Effector memory CD8-positive, alpha-beta T cell (primary cell): ENCODE results near the gene B4GALT7.
"Not testable (repeated sequence)": the region's sequence is repeated elsewhere in the genome, so short reads cannot be mapped to it uniquely, and the experiment has no call there.

Experiments used
- ATAC-seq: fragments of 150-1000 bp; cut with Tn5 transposase; replicated peaks from 2 replicates; pipeline ENCODE4 v1.10.0; 2021; ENCODE audit warnings: mild to moderate bottlenecking, moderate library complexity
- DNase-seq, 3 experiments: peaks; one replicate each; pipeline ENCODE4 v3.0.0; 2021
- H3K27ac Mint-ChIP-seq, 2 donors: one replicate each; pipeline ENCODE4 v1.8.0; 2022; ENCODE audit warnings: mild to moderate bottlenecking in 2 of 2, mixed read lengths in 2 of 2, moderate library complexity in 2 of 2
- H3K27me3 Mint-ChIP-seq, 2 donors: one replicate each; pipeline ENCODE4 v1.8.0; 2022; ENCODE audit warnings: mixed read lengths in 2 of 2
- H3K36me3 Mint-ChIP-seq: one replicate; pipeline ENCODE4 v1.8.0; 2022; ENCODE audit warnings: mild to moderate bottlenecking, moderate library complexity, mixed read lengths; ENCODE audit not compliant: insufficient read depth
- H3K4me1 Mint-ChIP-seq, 2 donors: one replicate each; pipeline ENCODE4 v1.8.0; 2022; ENCODE audit warnings: low read depth in 2 of 2, mixed read lengths in 2 of 2
- H3K4me3 Mint-ChIP-seq, 2 donors: one replicate each; pipeline ENCODE4 v1.8.0; 2022; ENCODE audit warnings: mild to moderate bottlenecking in 2 of 2, mixed read lengths in 2 of 2, moderate library complexity in 2 of 2
- H3K9me3 Mint-ChIP-seq, 2 donors: one replicate each; pipeline ENCODE4 v1.8.0; 2022; ENCODE audit warnings: mixed read lengths in 2 of 2
- total RNA-seq, 9 experiments: gene quantifications; one replicate each; lab custom pipeline; 2026; lab: John Stamatoyannopoulos, UW

Gene B4GALT7
- 10.8 to 30.6 (median 24.8) reads per million in 9 experiments for total RNA-seq

DNA sequence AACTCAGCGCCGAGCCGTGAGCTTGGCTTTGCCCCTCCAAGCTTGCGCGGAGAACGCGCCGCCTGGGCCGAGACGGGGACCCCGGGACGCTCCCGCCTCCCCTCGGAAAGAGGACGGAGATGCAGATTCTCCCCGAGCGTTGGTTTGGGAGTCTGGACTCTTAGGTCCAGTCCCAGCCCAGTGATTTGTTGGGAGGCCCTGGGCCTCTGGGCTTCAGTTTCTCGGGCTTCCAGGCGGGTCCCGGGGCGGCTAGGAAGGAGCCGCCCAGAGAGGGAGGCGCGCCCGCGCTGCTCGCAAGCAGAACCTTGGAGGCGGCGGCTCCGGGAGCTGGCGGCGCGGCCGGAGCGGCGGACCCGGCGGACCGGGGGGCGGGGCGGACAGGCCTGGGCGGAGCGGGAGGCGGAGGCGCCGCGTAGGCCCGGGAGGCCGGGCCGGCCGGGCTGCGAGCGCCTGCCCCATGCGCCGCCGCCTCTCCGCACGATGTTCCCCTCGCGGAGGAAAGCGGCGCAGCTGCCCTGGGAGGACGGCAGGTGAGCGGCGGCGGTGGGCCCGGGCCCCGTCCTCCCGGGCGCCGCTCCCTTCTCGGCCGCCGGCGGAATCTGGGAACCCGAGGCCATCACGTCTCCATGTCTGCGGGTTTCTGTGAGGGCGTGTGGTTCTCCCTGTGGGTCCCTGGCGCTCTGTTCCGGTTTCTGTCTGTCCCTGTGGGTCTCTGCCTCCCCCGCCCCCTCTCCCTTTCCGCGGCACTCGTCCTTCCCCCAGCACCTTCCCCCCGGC lies at the start of gene B4GALT7:
TSS of gene B4GALT7 (plus strand) at position 402 of the 777 bp plus-strand sequence. CDS start at position 481, 79 bp downstream.
- Mint-ChIP-seq H3K4me3 (peak within 1 kb of the TSS; percentile 84 to 92), H3K9me3 (no peaks in the 10 kb centered on the region), H3K27me3 (no peaks in the 10 kb centered on the region), H3K36me3 (peaks cover 16% of the 10 kb centered on the region), H3K4me1 (peaks cover 20 to 27% of the 10 kb centered on the region in 2 donors), H3K27ac (peak within 1 kb of the TSS; percentile 45 to 93)
- DNase-seq (peak; percentile 65 to 84 (median 83)), ATAC-seq (peak; percentile 90)

DNA sequence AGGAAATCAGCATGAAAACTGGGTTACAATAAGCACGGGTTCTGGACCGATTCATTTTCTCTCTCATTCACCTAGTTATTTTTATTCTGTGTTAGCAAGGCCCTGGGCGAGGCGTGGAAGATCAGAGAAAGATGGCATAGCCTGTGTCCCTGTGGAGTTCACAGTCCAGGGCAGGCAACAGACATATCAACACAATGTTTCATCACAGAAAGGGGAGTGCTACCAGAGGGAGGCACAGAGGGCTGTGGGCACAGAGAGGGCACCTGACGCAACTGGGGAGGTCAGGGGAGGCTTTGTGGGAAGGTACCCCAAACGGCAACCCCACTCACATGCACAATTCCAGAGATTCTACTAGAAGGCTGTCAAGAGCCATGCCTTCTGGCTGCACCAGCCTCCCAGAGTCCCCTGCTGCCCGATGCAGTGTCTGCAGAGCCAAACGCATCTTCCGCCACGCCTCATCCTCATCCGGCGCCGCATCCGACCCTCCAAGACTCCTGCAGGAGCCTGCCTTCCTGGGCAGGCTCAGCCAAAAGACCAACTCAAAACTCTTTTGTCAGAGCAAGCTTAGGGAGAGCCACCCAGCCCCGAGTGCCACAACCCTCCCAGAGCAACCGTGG lies 47.0 kb upstream of the B4GALT7 start:
- H3K9me3 Mint-ChIP-seq: no peaks in the 10 kb centered on the region

DNA sequence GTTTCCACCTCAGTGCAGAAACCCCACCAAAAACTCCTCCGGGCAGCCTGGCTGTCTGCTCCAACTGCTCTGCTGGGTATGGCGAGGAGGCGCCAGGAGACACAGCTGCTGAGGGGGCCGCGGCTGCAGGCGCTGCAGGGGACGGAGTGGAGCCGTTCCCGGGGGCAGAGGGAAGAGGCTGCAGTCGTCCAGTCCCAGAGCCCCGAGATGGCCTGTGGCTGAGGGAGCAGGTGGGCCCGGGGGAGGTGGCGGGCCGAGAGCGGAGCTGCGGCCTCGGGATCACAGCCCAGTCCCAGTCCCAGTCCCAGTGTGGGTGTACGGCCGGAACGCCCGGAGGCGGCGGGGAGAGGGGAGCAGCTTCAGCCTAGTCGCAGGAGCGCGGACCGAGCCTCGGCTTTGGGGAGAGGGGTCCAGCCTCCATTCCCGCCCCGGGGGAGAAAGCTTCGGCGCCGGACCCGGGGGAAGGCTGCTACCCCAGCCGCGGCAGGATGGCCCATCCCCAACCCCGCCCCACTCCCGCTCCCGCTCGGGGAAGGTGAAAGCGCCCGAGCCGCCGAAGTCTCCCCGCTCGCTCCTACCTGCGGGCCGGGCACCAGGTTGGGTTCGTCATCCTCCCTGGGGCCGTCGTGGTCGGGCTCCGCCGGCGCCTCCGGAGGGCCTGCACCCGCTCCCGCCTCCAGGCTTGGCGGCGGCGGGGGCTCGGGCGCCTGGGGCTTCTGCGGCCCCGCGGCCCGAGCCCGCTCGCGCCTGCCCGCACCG lies 46.1 kb upstream of the B4GALT7 start:
- DNase-seq: peak; percentile 24 to 29 (median 28)

More for the DNA sequence above, 47.0 kb upstream of the B4GALT7 start:
- ATAC-seq: no peak
- Mint-ChIP-seq H3K27me3 (no peaks in the 10 kb centered on the region), H3K36me3 (peaks cover 12% of the 10 kb centered on the region), H3K4me1 (peaks cover 30 to 37% of the 10 kb centered on the region in 2 donors), H3K27ac (peak overlapping the region; percentile 44 to 50), H3K4me3 (peak overlapping the region; percentile 75 to 90)
- DNase-seq: no peak

GRCh38 chr5:177554474-177555111 lies 45.3 kb upstream of the B4GALT7 start, which contains the start of gene FAM193B:
Gene FAM193B (minus strand): TSS chr5:177554563. CDS start chr5:177554458, 105 bp downstream.
- DNase-seq (peak; percentile 93 to 97 (median 93)), ATAC-seq (peak; percentile 96)
- Mint-ChIP-seq H3K36me3 (peaks cover 10% of the 10 kb centered on the region), H3K27me3 (no peaks in the 10 kb centered on the region), H3K4me3 (peak within 1 kb of the TSS; percentile 90 to 93), H3K9me3 (no peaks in the 10 kb centered on the region), H3K27ac (peak within 1 kb of the TSS; percentile 88 to 96), H3K4me1 (peaks cover 27 to 28% of the 10 kb centered on the region in 2 donors)

More for the DNA sequence above, 46.1 kb upstream of the B4GALT7 start:
- peak overlapping the region; percentile 90 to 93 for H3K4me3 Mint-ChIP-seq
- peaks cover 28 to 29% of the 10 kb centered on the region in 2 donors for H3K4me1 Mint-ChIP-seq
- H3K9me3 Mint-ChIP-seq: no peaks in the 10 kb centered on the region
- peaks cover 10% of the 10 kb centered on the region for H3K36me3 Mint-ChIP-seq
- no peaks in the 10 kb centered on the region for H3K27me3 Mint-ChIP-seq
- peak; percentile 54 for ATAC-seq
- peak overlapping the region; percentile 88 to 96 for H3K27ac Mint-ChIP-seq

GRCh38 chr5:177555228-177555627 lies 44.7 kb upstream of the B4GALT7 start:
- H3K27me3 Mint-ChIP-seq: no peaks in the 10 kb centered on the region
- peak overlapping the region; percentile 90 to 93 for H3K4me3 Mint-ChIP-seq
- peaks cover 27 to 28% of the 10 kb centered on the region in 2 donors for H3K4me1 Mint-ChIP-seq
- no peak for DNase-seq
- H3K27ac Mint-ChIP-seq: no peak overlapping the region
- H3K36me3 Mint-ChIP-seq: peaks cover 10% of the 10 kb centered on the region
- no peak for ATAC-seq
- no peaks in the 10 kb centered on the region for H3K9me3 Mint-ChIP-seq

DNA sequence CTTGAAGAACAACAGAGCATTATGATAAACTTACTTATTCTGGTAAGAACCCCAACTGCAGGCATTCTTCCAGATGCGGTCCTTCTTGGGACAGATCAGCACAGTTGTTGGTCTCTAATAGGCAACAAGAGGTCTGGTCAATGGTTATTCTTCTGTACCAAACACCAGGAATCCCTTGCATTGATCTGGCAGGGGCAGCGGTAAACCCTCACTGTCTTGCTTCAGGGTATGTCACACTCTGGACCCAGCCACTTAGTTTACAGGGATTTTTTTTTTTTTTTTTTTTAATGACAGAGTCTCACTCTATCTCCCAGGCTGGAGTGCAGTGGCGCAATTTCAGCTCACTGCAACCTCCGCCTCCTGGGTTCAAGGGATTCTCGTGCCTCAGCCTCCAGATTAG lies 44.3 kb upstream of the B4GALT7 start:
- no peak overlapping the region for H3K4me3 Mint-ChIP-seq
- peaks cover 10% of the 10 kb centered on the region for H3K36me3 Mint-ChIP-seq
- no peaks in the 10 kb centered on the region for H3K9me3 Mint-ChIP-seq
- ATAC-seq: no peak
- H3K27ac Mint-ChIP-seq: no peak overlapping the region
- no peaks in the 10 kb centered on the region for H3K27me3 Mint-ChIP-seq
- H3K4me1 Mint-ChIP-seq: peaks cover 26 to 27% of the 10 kb centered on the region in 2 donors
- DNase-seq: no peak

DNA sequence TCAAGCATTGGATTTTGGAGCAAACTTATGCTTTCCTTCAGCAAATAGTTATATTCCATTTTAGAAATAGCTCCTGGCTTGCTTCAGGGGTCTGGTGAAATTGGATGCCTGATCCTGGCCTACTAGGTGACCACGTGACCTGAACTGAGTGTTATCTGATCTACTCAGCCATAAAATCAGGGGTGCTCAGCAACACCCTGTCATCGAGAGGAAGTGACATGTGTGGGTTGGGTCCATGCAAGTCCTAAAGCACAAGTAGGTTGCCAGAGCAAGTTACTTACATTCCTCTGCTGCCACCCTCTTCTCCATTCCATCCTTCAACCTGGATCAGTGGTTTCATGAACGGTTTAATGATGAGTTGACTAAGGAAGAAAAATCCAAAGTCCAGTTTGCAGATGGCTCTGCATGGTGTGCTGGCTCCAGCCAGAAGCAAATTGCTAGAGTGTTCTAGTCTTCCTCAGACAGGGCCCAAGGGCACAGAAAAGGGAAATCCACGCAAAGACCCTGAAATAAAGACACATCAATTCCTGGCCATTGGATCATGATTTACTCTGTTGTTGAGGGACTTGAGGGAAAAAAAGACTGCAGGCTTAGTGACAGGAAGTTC lies 42.8 kb upstream of the B4GALT7 start:
- Mint-ChIP-seq H3K4me3 (no peak overlapping the region), H3K27me3 (no peaks in the 10 kb centered on the region), H3K27ac (peak overlapping the region in 1 of 2 donors; percentile 35), H3K4me1 (peaks cover 23% of the 10 kb centered on the region in 2 donors), H3K9me3 (no peaks in the 10 kb centered on the region), H3K36me3 (peaks cover 7% of the 10 kb centered on the region)
- ATAC-seq (no peak), DNase-seq (peak in 2 of 3 experiments; percentile 7 to 8)

DNA sequence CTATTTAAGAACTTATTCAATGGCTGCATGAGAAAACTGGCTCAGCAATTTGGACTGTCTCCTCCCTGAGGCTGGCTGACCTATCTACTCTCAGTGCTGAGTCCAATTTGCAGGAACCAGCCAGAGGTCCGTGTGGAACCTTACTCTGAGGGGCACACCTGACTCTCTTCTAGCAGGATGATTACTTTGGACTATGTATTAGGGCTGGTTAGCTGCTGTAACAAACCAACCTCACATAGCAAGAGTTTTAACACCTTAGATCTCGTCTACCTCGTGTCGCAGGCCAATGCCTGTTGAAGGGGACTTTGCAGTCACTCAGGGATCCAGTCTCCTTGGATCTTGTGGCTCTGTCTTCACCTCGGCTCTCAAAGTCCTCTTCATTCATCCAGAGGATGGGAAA lies 42.1 kb upstream of the B4GALT7 start:
- Mint-ChIP-seq H3K36me3 (peaks cover 5% of the 10 kb centered on the region), H3K27ac (peak overlapping the region in 1 of 2 donors; percentile 35), H3K27me3 (no peaks in the 10 kb centered on the region), H3K4me1 (peaks cover 17% of the 10 kb centered on the region in 2 donors), H3K9me3 (no peaks in the 10 kb centered on the region), H3K4me3 (no peak overlapping the region)
- no peak for DNase-seq
- no peak for ATAC-seq

GRCh38 chr5:177559446-177559941 lies 40.4 kb upstream of the B4GALT7 start:
- H3K4me1 Mint-ChIP-seq, DNase-seq, H3K9me3 Mint-ChIP-seq, H3K27ac Mint-ChIP-seq, H3K27me3 Mint-ChIP-seq, H3K4me3 Mint-ChIP-seq, H3K36me3 Mint-ChIP-seq, ATAC-seq: not testable (repeated sequence)

GRCh38 chr5:177565046-177565445 lies 34.9 kb upstream of the B4GALT7 start:
- Mint-ChIP-seq H3K4me3 (no peak overlapping the region), H3K36me3 (no peaks in the 10 kb centered on the region), H3K9me3 (no peaks in the 10 kb centered on the region), H3K27me3 (peaks cover 13 to 44% of the 10 kb centered on the region in 2 donors), H3K4me1 (no peaks in the 10 kb centered on the region), H3K27ac (no peak overlapping the region)
- ATAC-seq: no peak
- DNase-seq: no peak

- Mint-ChIP-seq H3K4me3 (no peak overlapping the region), H3K4me1 (no peaks in the 10 kb centered on the region), H3K27ac (no peak overlapping the region), H3K9me3 (no peaks in the 10 kb centered on the region), H3K36me3 (peaks cover 2% of the 10 kb centered on the region), H3K27me3 (peaks cover 13 to 44% of the 10 kb centered on the region in 2 donors)
- DNase-seq (no peak), ATAC-seq (no peak)
These were observed 31.6 kb upstream of the B4GALT7 start for GRCh38 chr5:177568326-177568725.

GRCh38 chr5:177569894-177570293 lies 30.0 kb upstream of the B4GALT7 start:
- H3K36me3 Mint-ChIP-seq: peaks cover 2% of the 10 kb centered on the region
- DNase-seq (no peak), ATAC-seq (no peak)
- no peaks in the 10 kb centered on the region for H3K9me3 Mint-ChIP-seq
- no peak overlapping the region for H3K4me3 Mint-ChIP-seq
- H3K27me3 Mint-ChIP-seq: peaks cover 13 to 38% of the 10 kb centered on the region in 2 donors
- no peaks in the 10 kb centered on the region for H3K4me1 Mint-ChIP-seq
- no peak overlapping the region for H3K27ac Mint-ChIP-seq
